Muscle of arm (tissue), 12 donors: Measurements from ENCODE around the gene EMCN. TPM values are rescaled to one million over a fixed set of nuclear protein-coding genes. Genes with fewer than 3 reads are reported as not detected.

Source experiments
- DNase-seq: peaks from one replicate; pipeline ENCODE4 v3.0.0-alpha.2; 2013
- polyA plus RNA-seq, 12 donors: library from polyadenylated mRNA; unstranded; fragments of 120-200 nt; gene quantifications; one replicate each; pipeline ENCODE4 v1.2.1, GENCODE V29; 2013; ENCODE audit not compliant: insufficient read length in 12 of 12

The EMCN gene
- polyA plus RNA-seq, 12 donors: 31.2 to 65.6 (median 40.2) TPM; not detected in 1

- no peak for DNase-seq
Observed at GRCh38 chr4:100497791-100498190, 20.0 kb downstream of the EMCN start.

- no peak for DNase-seq
Observed at GRCh38 chr4:100495074-100495473, 22.7 kb downstream of the EMCN start.

GRCh38 chr4:100494166-100494565 is 23.7 kb downstream of the EMCN start:
- DNase-seq: no peak

GRCh38 chr4:100493756-100494155 is 24.1 kb downstream of the EMCN start:
- no peak for DNase-seq

GRCh38 chr4:100492129-100492528 is 25.7 kb downstream of the EMCN start:
- DNase-seq: no peak

- no peak for DNase-seq
Observed at GRCh38 chr4:100489305-100489704, 28.5 kb downstream of the EMCN start.

GRCh38 chr4:100486496-100486895 is 31.3 kb downstream of the EMCN start:
- DNase-seq: no peak

GRCh38 chr4:100483796-100484195 is 34.0 kb downstream of the EMCN start:
- DNase-seq: no peak

GRCh38 chr4:100479971-100480370 is 37.9 kb downstream of the EMCN start:
- DNase-seq: no peak

- DNase-seq: no peak
Observed at GRCh38 chr4:100469555-100469954, 48.3 kb downstream of the EMCN start.

- DNase-seq: no peak
Observed at GRCh38 chr4:100466501-100466900, 51.3 kb downstream of the EMCN start.

GRCh38 chr4:100461807-100462605 is 55.8 kb downstream of the EMCN start:
- DNase-seq: no peak

- no peak for DNase-seq
Observed at GRCh38 chr4:100450449-100450848, 67.4 kb downstream of the EMCN start.

- DNase-seq: no peak
Observed at GRCh38 chr4:100431416-100431815, 86.4 kb downstream of the EMCN start.

GRCh38 chr4:100430451-100430850 is 87.4 kb downstream of the EMCN start:
- DNase-seq: no peak

GRCh38 chr4:100429616-100430015 is 88.2 kb downstream of the EMCN start:
- no peak for DNase-seq

GRCh38 chr4:100428051-100428450 is 89.8 kb downstream of the EMCN start:
- DNase-seq: no peak

GRCh38 chr4:100424376-100424775 is 93.4 kb downstream of the EMCN start:
- no peak for DNase-seq

GRCh38 chr4:100422894-100423293 is 94.9 kb downstream of the EMCN start:
- no peak for DNase-seq

GRCh38 chr4:100421361-100421978 is 96.4 kb downstream of the EMCN start:
- peak; percentile 45 for DNase-seq

- DNase-seq: no peak
Observed at GRCh38 chr4:100420571-100420970, 97.3 kb downstream of the EMCN start.

GRCh38 chr4:100417565-100417964 is 100.3 kb downstream of the EMCN start:
- no peak for DNase-seq

- no peak for DNase-seq
Observed at GRCh38 chr4:100414016-100414790, 103.6 kb downstream of the EMCN start.
